Stimulated activated CD4-positive, alpha-beta T cell treated with anti-CD3 and anti-CD28 coated beads, Interleukin-1b, Interleukin-23, amount 100 ng/mL, for 48 hours (primary cell): ENCODE results near the gene MYRIP.
"Not testable (repeated sequence)": the region's sequence is repeated elsewhere in the genome, so short reads cannot be mapped to it uniquely, and the experiment has no call there.

Experiments
- DNase-seq: peaks from one replicate; pipeline ENCODE4 v3.0.0-alpha.2; 2020

The MYRIP gene

DNA sequence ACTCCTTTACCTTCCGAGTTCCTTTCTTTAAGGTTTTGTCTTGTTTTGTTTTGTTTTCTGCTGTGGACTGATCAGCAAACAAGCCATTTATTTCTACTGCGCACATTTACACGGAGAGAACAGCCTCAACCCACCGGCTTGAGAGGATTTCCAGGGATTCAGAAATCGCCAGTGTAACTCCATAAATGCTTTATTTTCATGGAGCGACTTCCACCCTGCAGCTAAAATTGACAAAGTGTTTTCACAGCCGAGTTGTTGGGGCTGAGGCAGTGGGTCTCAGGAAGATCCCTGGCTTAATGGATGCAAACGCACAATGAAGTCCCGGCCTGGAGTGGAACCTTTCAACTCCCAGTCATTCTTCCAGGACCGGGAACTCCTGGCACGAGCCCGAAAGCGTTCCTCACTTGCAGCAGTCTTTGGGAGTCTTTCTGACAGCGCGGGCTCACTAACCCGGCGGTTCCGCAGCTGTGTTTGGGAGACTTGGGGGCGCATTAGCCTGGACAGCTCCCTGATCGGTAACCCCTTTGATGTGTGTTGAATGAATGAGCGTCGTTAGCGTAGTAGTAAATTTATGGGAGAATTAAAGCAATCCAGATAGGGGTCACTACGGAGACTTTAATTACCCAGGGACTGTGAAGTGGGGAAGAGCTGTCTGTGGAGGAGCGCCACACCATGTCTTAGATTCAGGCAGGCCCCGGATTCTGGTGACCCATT, 785 bp upstream of the MYRIP start:
- DNase-seq: no peak

DNA sequence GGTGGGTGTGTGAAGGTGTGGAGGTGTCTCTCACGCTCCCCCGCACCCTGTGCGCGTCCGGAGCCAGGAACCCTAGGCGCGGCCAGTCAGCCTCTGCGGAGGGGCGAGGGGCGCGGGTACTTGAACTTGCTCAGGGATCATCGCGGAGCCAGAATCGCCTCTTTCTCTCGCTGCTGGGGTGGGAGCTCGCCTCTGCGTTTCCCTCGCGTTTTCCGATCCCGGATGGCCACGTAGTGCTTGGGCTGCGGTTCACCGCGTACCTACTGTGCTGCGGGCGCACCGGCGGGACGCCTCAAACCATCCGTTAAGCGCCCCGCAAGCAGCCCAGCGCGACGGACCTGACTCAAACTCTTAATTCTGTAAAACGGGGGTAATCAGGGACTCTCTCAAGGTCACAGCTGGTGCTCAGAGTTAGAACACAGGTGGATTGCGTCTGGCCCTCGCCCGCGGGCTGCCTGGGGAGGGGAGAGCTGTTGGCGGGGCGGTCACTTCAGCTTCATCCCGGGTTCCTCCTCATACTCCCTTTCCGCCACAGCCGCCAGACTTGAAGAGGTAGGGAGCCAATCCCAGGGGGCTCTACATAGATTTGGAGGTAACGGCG, 686 bp downstream of the MYRIP start:
- DNase-seq: no peak

DNA sequence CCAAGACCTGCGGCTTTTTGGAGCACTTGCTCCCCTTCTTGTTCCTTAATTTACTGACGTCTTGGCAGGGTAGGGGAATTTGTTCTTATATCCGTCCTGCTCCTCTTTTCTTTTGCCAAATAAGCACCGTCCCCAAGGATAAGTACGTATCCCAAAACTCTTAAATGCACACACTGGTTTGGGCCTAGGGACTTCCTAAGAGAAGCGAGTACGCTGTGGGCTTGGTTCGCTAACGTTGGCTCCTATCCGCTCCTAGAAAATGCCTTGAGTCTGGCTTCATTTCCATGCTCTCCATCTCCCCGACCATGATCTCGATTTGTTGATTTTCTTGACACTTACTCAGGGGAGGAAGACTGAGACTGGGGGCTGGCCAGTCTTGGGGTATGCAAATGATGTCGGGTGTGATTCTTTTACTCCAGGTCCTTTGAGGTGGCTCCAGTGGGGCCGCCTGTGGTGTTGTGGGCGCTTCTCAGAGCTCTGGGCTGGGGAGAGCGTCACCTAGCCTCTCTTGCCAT, 1.3 kb downstream of the MYRIP start:
- DNase-seq: no peak

DNA sequence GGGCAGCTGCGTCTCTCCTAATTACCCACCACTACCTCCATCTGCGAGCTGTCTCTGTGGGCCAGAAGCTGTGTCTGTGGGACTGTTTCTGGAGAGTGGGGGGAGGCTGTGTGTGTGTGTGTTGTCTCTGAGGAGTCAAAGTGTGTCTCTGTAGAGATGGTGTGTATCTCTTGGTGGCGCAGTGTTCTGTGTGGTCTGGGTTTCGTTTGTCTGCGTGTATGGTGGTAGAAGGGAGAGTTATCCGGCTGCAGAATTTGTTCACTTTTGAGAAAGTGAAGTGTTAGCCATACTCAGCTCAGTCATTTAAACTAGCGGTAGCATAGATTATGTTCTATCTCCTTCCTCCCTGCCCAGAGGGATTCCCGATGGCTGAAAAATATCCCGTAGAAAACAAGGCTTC, 2.2 kb downstream of the MYRIP start:
- no peak for DNase-seq

DNA sequence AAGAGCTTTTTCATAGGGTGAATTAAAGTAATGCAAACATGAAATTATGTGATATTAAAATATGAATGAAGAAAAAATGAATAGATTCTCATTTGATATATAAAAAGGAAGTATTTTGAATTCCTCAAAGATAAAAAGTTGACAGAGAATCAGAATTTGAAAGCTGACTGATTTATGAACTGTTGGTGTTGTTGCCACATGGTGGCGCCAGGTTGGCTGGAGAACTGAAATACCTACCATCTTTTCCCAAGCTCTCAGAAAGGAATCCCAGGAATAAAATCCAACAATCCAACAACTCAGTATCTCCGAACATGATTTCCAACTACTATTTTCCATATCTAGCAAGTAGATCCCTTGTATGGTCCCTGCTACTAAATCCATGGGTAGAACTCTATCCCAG, 3.1 kb downstream of the MYRIP start:
- no peak for DNase-seq

DNA sequence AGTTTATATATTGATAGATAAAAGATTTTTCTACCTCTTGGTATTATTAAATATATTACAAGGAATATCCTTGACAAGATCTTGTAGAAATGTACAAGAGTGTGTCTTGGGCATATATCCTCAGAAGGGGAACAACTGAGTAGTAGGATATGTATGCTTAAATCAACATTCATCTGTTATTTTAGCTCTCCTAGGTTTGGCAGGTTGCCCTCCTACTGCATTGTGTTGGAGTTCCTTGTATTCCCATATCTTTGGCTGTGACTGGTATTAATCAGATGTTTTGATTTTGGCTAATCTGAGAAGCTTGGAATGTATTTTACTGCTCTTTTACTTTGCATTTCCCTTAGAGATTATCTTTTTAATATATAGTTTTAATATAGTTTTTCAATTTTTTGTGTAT, 4.6 kb downstream of the MYRIP start:
- no peak for DNase-seq

DNA sequence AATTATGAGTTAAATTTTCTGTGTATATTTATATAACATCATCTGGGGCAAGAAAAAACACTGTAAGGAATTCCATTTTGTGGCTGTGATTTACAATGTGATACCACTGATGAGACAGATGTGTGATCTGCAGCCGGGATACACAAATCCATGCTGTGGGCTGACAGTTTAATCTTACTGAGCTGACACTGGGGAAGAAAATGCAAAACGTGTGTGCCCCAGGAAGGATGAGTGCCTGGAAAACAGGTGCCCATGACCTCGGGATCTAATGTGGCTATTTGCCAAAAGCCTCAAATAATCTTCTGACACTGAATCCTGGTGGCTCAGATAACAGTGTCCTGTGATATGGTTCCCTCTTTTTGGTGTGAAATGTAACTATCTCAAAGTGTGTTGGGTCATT, 10.5 kb downstream of the MYRIP start:
- no peak for DNase-seq

DNA sequence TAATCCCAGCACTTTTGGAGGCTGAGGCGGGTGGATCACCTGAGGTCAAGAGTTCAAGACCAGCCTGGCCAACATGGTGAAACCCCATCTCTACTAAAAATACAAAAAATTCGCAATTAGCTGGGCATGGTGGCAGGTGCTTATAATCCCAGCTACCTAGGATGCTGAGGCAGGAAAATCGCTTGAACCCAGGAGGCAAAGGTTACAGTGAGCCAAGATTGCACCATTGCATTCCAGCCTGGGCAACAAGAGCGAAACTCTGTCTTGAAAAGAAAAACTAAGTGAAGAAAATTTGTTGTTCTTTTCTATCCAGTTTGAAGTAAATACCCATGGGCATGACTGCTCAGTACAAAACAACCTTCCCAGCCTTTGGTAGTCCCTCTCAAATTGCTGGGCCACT, 24.4 kb downstream of the MYRIP start:
- not testable (repeated sequence) for DNase-seq

DNA sequence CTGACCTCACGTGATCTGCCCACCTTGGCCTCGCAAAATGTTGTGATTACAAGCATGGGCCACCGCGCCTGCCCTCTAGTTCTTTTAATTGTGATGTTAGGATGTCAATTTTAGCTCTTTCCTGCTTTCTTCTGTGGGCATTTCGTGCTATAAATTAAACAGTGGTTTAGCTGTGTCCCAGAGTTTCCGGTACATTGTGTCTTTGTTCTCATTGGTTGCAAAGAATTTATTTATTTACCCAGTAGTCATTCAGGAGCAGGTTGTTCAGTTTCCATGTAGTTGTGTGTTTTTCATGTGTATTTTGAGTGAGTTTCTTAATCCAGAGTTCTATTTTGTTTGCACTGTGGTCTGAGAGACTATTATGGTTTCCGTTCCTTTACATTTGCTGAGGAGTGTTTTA, 30.1 kb downstream of the MYRIP start:
- no peak for DNase-seq

DNA sequence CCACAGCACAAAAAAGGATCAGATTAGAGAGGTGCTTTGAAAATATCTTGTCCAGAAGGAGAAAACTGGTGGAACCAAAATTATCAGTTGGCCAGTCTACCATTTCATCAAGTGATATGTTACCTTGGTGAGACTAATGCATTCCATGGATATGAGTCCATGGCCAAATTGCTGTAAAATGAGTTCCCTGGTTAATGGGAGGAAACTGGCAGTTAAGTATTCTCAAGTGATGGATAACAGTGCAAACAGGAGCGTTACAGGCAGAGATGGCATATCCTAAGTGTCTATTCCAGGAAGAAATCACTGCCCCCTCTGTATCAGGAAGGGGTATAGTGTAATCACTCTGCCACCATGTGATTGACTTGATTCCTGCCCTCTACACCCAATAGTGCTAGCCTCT, 34.0 kb downstream of the MYRIP start:
- no peak for DNase-seq

DNA sequence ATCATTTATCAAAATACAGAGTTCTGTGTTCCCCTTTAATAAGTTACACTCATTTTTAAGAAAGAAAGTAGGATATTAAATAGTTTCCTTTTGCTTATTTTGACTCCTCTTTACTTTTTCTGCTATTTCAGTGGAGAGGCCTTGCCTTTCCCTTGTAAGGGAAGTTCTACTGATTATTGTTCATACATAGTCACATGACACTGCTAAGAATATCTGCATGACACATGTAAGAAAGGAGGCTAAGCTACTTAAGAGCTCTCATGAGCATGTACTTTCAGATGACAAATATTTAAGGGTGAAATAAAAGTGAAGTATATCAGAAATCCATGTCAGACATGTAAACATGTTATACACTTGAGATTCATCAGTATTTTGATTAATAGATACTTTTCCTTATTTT, 39.0 kb downstream of the MYRIP start:
- DNase-seq: no peak

DNA sequence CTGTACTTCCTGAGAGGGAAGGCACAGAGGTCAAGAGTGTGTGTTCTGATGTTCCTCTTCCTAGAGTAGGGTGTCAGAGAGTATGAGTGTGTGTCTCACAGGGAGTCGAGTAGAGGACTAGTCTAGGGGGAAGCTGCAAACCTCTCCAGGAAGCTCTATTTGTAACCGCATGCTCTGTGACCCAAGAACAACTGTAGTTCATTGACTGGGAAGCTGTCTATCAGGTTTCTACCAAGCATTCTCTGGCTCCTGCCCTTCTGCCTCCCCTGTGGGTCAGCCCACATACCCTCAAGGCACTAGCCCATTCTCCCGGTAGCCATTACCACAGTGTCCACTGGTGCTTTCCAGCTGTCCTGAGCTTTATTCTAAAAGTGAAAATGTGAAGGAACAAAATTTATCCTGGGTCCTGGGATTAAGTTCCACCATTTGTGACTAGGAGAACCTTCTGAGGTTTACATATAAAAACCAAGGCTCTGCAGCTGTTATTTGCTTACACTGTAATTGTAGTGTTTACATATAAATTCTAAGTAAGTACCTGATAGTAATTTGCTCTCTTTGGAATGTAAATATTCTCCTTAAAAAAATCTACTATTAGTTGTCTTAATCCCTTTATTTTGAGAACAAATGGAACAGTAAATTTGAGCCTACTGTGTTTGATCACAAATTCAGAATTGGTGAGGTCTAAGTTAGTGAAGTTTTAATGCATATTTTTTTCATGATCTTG, 40.7 kb downstream of the MYRIP start:
- no peak for DNase-seq

DNA sequence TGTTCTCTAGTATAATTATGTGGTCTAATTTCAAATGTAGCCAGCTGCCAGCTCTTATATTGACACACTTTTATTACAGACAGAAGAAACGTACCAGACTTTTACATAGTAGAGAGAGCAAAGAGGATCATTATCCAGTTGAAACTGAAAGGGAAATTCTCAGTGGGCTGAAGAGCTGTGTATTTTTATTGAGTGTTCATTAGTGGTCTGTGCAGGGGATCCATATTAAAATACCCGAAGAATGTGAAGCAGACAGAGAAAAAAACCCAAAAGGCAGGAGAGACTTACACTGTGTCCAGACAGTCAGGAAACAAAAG, 41.3 kb downstream of the MYRIP start:
- no peak for DNase-seq

DNA sequence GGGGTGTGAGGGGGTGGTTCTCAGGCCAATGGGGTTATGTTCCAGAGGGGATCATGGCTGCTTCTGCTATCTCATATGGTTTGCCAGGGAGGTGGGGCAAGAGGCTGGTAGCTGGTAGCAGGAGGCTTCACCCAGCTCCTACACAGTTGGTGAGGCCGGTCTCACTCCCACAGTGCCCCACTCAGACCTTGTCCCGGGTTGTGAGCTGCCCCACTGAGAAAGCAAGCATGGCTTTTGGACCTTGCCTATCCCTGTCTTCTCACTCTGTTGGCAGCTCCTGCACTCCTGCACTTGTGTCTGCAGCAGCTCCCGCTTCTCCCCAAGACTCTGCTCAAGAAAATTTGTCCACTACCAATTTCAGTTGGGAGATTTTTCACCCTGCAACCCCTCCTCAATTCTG, 46.1 kb downstream of the MYRIP start:
- DNase-seq: no peak

DNA sequence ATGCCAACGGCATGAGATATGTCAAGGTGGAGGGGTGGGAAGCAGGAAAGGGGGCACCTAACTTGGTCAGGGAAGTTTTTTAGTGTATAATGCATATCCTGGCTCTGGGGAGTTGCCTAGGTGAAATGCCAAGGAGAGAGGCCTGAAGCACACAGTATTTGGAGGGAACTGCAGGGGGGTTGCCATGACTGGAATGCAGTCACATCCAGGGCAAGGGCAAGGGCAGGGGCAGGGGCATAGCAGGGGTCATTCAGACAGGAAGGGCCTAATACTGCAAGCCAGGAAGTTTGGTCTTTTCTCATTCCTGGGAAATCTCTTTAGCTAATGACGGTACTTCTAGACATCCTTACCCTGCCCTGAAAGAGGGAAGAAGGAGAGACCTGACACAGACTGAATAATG, 60.5 kb downstream of the MYRIP start:
- no peak for DNase-seq

DNA sequence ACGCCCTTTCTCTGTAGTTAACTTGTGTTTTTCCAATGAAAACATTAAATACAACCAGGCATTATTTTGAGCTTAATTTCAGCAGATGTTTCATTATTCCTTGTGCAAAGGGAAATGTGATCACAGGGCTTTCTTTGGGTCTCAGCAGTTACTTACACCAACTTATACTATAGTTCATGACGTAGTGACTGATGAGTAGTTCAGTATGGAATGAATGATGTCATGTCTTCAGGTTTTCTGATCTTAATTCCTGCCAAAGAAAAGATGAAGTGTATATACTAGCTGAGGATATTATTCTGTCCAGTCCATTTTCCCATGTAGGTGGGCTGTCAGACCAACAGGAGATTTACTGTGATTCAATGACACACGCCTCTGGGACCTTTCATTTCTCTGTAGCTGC, 61.3 kb downstream of the MYRIP start:
- no peak for DNase-seq

DNA sequence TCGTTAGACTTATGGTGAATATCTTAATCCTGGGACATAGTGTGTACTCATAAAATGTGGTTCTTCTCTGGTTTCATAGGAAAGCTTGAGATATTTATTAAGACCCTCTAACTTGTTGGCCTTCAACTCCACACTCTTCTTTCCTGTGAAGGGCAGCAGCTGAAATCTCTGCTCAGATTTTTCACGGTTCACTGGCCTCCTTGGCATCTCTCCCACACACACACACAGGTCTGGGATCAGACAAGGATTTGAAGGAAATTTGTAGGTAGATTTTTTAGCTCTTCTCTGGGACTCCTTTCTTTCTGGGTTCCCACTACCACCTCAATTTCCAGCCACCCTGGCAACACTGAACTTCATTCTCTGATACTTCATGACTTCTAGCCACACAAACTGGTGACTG, 70.2 kb downstream of the MYRIP start:
- DNase-seq: no peak

DNA sequence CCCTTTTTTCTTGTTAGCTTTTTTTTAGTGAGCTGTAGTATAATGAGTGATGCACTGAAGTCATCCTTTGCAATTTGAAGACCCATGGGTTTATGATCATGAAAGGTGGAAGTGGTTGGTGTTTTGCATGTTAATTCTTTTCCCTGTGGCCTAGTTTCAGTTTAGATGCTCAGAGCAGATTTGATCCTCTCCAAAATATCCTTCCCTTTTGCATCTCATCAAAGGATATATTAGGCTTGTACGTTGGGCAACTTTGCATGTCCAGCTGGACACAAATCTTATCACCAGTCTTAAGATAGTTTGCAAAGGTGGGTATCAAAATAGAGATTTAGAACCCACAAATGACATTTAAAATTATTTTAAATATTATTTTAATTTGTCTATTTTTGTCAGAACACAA, 72.7 kb downstream of the MYRIP start:
- no peak for DNase-seq

DNA sequence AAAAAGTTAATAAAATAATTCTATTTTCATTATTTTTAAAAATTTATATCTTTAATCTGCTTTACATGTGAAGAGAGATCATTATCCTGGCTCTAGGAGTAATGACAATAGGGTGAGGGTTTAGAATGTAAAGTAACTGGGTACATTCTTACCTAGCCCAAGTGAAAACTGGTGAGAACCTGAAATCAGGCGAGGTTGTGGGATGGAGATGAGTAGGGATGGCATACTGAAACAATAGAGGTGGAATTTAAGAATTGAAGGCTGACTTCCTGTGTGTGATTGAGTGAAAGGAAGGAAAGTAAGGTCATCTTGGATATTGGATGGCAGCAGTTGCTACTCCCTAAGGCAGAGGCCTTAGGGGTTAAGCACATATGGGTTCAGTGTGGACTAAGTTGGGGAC, 82.7 kb downstream of the MYRIP start:
- DNase-seq: no peak

DNA sequence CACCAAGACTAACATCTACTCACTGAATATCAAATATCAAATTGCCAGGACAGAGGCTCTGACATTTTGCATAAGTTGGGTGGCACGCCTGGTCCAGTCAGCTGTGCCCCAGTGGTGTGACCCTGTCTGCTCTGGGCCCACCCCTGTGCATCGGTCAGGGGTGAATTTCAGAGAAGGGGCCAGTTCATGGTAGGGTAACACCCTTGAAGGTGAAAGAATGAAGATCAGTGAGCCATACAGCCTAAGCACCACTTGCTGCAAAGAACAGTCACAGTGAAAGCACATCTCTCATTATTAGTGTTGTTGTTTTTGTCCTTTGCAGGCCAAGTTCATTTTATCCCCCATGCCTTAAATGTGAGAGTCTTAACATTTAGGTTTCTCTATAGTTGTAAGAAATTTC, 86.8 kb downstream of the MYRIP start:
- DNase-seq: no peak

DNA sequence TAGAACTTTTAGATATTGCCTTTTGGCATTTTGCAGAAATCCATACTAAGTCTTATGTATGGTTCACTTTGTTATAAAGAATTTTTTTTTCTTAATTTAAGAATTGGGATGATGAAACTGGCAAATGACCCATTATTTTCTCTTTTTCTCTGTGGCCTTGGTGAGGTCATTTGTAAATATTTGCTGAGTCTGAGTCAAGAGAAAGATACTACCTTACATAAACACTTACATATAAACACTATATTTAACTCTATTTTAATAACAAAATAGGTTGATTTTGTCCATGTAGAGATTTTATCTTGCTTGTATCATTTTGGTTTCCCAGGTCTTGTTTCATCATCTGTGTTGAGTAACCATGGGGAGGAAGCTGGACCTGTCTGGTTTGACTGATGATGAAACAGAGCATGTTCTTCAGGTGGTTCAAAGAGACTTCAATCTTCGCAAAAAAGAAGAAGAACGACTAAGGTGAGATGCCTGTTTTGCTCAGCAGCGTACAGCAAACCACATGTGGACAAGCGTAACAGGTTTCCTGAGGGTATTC, 91.1 kb downstream of the MYRIP start:
- DNase-seq: no peak

DNA sequence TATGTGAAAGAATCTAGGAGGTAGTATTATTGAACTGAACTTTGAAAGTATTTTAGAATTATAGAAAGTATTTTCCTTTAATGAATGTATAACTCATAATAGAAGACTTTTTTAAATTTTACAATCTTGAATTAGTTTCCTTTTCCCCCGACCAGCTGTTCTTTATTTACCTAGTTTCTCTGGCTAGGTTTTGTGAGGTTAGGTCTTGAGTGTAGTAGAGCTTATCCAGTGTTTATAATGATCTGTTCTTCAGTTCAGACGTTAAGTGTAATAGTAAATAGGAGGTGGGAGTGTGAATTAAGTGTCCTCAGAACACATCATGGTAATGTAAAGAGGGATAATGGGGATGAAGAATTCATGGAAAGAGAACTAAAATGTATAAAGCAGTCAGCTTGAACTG, 93.8 kb downstream of the MYRIP start:
- no peak for DNase-seq

DNA sequence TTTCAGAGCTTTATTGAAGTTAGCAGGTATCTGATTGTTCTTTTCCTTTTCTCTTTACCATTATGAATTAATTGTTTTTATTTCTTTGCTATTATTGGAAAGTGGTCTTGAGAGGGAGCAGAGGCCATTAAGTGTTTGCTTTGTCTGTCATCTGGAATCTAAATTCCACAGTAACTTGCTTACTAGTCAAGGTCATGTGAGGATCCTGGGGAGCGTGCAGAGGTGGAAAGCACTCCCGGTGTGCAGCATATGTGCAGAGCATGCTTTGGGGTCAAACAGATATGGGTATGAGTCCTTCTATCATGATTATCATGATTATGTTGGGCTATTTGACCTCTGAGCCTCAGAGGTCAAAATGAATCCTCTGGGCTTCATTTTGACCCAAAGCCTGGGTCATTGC, 96.4 kb downstream of the MYRIP start:
- DNase-seq: no peak

DNA sequence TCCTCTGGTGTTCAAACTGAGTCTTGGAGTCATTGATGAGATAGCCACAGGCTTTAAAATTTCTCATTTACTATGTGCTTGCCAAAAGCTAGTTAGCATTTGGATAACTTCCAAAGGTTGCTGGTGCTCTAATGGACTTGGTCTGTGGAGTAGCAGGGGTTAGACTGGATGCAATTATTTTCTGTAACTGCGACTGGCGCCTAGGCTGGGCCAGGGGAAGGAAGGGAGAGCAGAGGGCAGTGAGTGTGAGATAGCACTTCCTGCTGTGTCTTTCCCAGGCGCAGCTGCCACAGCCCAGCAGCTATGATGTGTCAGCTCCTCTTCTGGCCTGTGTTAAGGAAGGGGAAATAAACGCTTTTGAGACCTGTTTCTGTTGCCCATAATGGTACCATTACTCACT, 98.6 kb downstream of the MYRIP start:
- DNase-seq: no peak
